C4-2B (cell line): ENCODE results near the gene TTYH3.

Experiments used
- H3K27ac ChIP-seq: fragments of 450-650 bp; 2 replicates; pipeline ENCODE4 v1.5.1; 2017
- ZFX ChIP-seq: fragments of 450-650 bp; IDR thresholded peaks from 2 replicates; pipeline ENCODE4 v1.6.1; 2017
- TF ChIP-seq, protein P1 (sequence below): fragments of 450-650 bp; conservative IDR thresholded peaks from 2 replicates; pipeline ENCODE4 v1.5.1; 2017; ENCODE audit warnings: mild to moderate bottlenecking

TTYH3 gene

GRCh38 chr7:2597273-2597640 lies 34.5 kb upstream of the TTYH3 start:
- TF ChIP-seq, protein P1, sequence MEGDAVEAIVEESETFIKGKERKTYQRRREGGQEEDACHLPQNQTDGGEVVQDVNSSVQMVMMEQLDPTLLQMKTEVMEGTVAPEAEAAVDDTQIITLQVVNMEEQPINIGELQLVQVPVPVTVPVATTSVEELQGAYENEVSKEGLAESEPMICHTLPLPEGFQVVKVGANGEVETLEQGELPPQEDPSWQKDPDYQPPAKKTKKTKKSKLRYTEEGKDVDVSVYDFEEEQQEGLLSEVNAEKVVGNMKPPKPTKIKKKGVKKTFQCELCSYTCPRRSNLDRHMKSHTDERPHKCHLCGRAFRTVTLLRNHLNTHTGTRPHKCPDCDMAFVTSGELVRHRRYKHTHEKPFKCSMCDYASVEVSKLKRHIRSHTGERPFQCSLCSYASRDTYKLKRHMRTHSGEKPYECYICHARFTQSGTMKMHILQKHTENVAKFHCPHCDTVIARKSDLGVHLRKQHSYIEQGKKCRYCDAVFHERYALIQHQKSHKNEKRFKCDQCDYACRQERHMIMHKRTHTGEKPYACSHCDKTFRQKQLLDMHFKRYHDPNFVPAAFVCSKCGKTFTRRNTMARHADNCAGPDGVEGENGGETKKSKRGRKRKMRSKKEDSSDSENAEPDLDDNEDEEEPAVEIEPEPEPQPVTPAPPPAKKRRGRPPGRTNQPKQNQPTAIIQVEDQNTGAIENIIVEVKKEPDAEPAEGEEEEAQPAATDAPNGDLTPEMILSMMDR: no peak
- H3K27ac ChIP-seq: no peak overlapping the region

- H3K27ac ChIP-seq: no peak overlapping the region
- TF ChIP-seq ZFX: no peak
- TF ChIP-seq, protein P1: no peak
Observed at GRCh38 chr7:2598154-2598823, 33.5 kb upstream of the TTYH3 start.

- H3K27ac ChIP-seq: no peak overlapping the region
- TF ChIP-seq, protein P1: no peak
- TF ChIP-seq ZFX: no peak
Observed at GRCh38 chr7:2601065-2601464, 30.7 kb upstream of the TTYH3 start.

GRCh38 chr7:2601907-2602306 lies 29.9 kb upstream of the TTYH3 start:
- TF ChIP-seq, protein P1: no peak
- TF ChIP-seq ZFX: no peak
- H3K27ac ChIP-seq: no peak overlapping the region

- TF ChIP-seq, protein P1: no peak
- no peak for TF ChIP-seq ZFX
- no peak overlapping the region for H3K27ac ChIP-seq
Observed at GRCh38 chr7:2602406-2603043, 29.3 kb upstream of the TTYH3 start.

DNA sequence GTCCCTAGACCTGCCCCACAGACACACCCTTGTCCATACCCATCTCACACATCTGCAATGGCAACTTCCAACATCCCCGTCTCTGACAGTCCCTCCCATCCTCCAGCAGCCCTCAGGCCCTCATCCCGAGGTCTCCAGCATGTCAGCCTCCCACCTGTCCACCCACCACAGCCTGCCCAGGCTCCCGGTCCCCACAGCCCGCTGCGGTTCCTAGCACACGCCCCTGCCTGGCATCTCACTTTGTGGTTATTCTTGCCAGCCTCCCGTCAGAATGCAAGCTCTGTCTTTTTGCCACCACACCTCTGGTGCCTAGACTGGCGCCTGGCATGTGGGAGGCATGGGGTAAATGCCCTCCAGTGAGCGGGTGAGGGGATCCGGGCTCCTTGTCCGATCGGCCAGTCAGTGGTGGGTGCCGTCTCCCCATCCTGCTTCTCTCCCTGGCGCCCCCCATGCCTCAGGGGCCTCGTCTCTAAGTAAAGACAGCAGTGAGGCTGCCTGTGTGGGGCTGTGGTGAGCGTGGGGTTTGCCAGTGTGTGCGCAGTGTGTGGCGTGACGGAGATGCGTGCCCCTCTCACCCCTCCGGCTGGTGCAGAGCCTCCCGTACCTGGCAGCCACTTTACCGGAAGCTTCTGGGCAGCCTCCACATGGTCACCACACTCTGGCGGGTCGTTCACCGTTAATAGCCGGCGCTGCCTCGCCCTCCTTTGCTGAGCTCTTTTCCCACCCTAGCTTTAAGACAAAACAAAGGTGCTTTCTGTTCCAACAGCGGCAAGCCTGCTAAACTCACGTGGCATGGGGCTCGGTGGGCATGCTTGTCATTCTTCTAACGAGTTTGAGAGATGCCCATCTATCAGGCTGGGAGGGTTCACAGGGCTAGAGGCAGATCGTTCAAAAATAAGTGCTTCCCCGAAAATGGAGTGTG lies 28.5 kb upstream of the TTYH3 start:
- H3K27ac ChIP-seq: no peak overlapping the region
- TF ChIP-seq, protein P1: no peak
- no peak for TF ChIP-seq ZFX
